Measurements from ENCODE around the gene HAPLN2.
"Not testable (repeated sequence)": the region's sequence is repeated elsewhere in the genome, so short reads cannot be mapped to it uniquely, and the experiment has no call there.

The HAPLN2 gene

GRCh38 chr1:156618853-156619581 lies at the start of gene HAPLN2:
TSS of gene HAPLN2 (plus strand) at chr1:156619415. CDS start at chr1:156623491, 4,076 bp downstream.
- DNase-seq: peak in 38 of 42 donors; percentile 34 to 87 (median 64)
- intact Hi-C loops (cut with DNase I): no loop called here

- intact Hi-C loops (cut with DNase I): no loop called here
- no peak for DNase-seq
These were observed 47.9 kb upstream of the HAPLN2 start for GRCh38 chr1:156571261-156571852.

GRCh38 chr1:156571919-156572662 lies 47.1 kb upstream of the HAPLN2 start, which contains the start of gene IQGAP3:
TSS of gene IQGAP3 (minus strand) at chr1:156572565. CDS start at chr1:156572529, 36 bp downstream.
- peak; percentile 70 to 93 (median 85) for DNase-seq
- intact Hi-C loops (cut with DNase I): no loop called here

DNA sequence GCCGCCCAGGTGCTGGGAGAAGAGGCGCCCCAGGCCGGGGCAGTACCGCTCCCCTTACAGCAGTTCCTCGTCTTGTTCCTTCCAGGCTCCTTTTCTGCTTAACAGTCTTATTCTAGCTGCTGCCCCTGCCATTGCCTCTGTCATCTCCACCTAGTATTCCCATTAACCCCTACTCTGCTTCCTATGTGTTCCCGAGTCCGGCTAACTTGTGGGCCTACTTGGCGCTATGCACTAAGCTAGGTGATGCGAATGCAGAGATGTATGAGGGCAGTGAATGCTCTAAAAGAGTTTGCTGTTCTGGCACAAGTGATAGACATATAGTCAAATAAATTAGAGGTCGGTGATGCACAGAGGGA lies 46.6 kb upstream of the HAPLN2 start:
- no peak for DNase-seq
- intact Hi-C loops (cut with DNase I): no loop called here

DNA sequence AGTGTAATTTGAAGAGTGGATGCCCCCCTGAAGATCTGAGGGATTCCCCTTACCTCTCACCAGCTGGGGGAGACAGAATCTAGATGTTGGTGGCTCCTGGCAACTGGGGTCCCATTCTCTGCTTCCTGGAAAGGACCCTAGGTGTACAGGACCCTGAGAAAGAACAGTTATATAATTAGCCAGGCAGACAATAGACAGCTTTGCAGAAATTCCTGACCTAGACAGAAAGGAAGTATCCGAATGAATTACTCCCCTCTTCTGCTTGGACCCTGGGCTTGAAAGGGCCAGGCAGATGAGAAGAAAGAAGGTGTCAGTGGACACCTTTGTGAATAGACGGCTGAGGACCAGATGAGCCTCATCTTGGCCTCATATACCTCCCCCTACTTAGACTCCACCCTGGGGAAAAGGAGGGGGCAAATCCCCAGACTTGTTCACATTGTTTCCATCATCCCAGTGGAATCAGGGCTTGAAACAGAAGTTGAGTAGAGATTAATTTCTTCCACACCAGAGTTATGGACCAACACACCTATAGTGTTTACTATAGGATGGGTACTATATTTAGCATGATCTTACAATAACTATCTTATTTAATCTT lies 45.1 kb upstream of the HAPLN2 start:
- intact Hi-C loops (cut with DNase I): no loop called here
- no peak for DNase-seq

DNA sequence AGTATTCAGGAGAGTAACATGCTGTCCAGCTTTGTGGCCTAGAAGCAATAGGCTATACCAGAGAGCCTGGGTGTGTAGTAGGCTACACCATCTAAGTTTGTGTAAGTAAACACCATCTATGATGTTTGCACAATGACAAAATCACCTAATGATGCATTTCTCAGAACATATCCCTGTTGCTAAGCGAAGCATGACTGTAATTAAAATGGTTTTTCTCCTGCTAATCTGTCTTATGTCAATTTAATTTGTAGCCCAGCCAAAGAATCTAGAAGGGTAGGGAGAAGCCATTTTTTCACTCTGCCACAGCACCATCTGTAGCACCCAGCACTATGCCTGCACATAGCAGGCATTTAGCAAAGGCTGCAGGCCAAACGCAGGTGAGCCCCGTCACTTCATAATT lies 41.7 kb upstream of the HAPLN2 start:
- DNase-seq: no peak
- intact Hi-C loops (cut with DNase I): no loop called here

GRCh38 chr1:156578055-156578454 lies 41.2 kb upstream of the HAPLN2 start:
- intact Hi-C loops (cut with DNase I): no loop called here

DNA sequence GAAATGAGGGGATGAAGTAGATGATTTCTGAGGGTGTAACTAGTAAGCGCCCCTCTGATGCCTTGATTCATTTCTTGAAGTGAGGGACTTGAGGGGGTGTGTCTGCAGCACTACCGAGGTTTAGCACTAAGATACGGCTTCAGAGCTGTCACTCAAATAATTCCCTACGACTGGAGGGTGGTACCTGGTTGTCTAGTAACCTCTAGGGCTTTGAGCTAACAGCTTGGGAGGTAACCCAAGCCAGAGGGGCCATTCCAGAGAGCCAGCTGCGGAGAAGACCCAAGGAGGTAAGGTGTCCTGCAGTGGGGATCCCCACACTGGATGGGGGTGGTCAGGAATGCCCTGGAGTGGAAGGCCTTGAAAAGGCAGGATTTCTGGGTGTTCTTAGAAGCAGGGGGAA lies 39.7 kb upstream of the HAPLN2 start, which contains the start of gene TTC24:
Gene TTC24 (plus strand): TSS at position 252 of the 400 bp plus-strand sequence. CDS start 1,642 bp downstream, outside the sequence.
- no peak for DNase-seq
- intact Hi-C loops (cut with DNase I): no loop called here

More at GRCh38 chr1:156578055-156578454, 41.2 kb upstream of the HAPLN2 start:
- no peak for DNase-seq

DNA sequence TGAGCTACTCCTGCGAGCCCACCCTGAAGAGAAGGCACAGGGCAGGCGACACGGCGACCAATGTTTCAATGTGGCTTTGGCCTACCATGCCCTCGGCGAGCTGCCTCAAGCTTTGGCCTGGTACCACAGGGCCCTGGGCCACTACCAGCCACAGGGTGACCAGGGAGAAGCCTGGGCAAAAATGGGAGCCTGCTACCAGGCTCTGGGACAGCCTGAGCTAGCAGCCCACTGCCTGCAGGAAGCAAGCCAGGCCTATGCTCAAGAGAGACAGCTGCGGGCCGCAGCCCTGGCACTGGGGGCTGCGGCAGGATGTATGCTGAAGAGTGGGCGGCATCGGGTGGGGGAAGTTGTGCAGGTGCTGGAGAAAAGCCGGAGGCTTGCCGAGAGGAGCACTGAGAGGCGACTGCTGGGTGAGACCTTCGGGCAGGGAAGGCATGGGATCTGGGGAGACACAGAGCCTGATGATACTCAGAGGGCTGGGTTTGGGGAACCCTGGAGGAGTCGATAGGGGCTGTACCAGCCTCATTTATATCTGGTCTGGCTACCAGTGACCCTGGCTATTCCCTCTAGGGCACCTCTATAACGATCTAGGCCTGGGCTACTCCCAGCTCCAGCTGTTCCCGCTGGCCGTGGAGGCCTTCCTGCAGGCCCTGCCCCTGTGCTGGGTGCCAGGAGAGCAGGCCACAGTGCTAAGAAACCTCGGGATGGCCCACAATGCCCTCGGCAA lies 37.4 kb upstream of the HAPLN2 start:
- peak in 9 of 42 donors; percentile 12 to 68 (median 28) for DNase-seq
- intact Hi-C loops (cut with DNase I): no loop called here

- intact Hi-C loops (cut with DNase I): no loop called here
- DNase-seq: no peak
These were observed 36.7 kb upstream of the HAPLN2 start for GRCh38 chr1:156582388-156583017.

- DNase-seq: peak in 40 of 42 donors; percentile 32 to 94 (median 79)
- intact Hi-C loops (cut with DNase I): no loop called here
These were observed 35.2 kb upstream of the HAPLN2 start for GRCh38 chr1:156583821-156584622.

DNA sequence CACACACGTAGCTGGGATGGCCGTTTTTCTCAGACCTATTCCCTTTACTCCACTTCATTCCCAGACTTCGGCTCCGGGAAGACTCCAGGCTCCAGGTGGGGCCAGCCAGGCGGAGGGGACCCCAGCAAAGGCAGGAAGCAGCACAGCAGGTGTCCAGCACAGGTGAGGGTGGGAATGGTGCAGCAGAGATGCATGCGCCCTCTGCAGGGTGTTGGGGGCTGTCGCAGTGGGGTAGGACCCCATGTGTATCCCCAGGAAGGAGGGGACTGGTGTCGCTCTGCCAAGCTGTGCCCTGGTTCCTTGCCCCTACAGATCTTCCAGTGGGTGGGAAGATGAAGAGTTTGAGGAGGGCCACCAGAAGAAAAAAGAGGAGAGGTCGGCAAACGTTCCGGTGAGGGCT lies 34.4 kb upstream of the HAPLN2 start:
- intact Hi-C loops (cut with DNase I): no loop called here
- no peak for DNase-seq

- intact Hi-C loops (cut with DNase I): no loop called here
- no peak for DNase-seq
These were observed 32.9 kb upstream of the HAPLN2 start for GRCh38 chr1:156586323-156586722.

- intact Hi-C loops (cut with DNase I): no loop called here
These were observed 32.2 kb upstream of the HAPLN2 start for GRCh38 chr1:156586892-156587477.

DNA sequence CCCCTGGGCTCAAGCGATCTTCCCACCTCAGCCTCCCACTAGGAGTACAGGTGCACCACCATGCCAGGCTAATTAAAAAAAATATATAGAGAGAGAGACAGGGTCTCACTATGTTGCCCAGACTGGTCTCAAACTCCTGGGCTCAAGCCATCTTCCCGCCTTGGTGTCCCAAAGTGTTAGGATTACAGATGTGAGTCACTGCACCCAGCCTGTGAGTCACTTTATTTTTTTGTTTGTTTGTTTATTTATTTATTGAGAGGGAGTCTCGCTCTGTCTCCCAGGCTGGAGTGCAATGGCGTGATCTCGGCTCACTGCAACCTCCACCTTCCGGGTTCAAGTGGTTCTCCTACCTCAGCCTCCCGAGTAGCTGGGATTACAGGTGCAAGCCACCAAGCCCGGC lies 31.3 kb upstream of the HAPLN2 start:
- intact Hi-C loops (cut with DNase I); DNase-seq: not testable (repeated sequence)

More at GRCh38 chr1:156586892-156587477, 32.2 kb upstream of the HAPLN2 start:
- no peak for DNase-seq

- no peak for DNase-seq
- intact Hi-C loops (cut with DNase I): no loop called here
These were observed 29.7 kb upstream of the HAPLN2 start for GRCh38 chr1:156589546-156589945.

All from head of caudate nucleus (tissue), 42 donors.